ENCODE measurements around the gene TIGD4. TPM values are rescaled to one million over a fixed set of nuclear protein-coding genes. Genes with fewer than 3 reads are reported as not detected.

The TIGD4 gene
- total and polyA plus RNA-seq, 2 of the 13 experiments (the other 11 are each of a cell fraction or from before 2014, with no cell fraction given): 0.15 to 0.62 TPM

- intact Hi-C loops (cut with micrococcal nuclease; ENCODE audit: unreplicated experiment) (no loop called here), in situ Hi-C loops (cut with HindIII; ENCODE audit: extremely low pct_ligation_motif_present, low pct_unique_long_range_greater_than_20kb) (no loop called here)
- BruUV-seq (replicated peaks): no TSS peak
- ATAC-seq: no peak
- Histone ChIP-seq H3K4me3 (replicated peaks in 1 of 3; ENCODE audit: insufficient read depth in 1 of 3, low read depth in 2 of 3, low read length in 3 of 3) (no peak overlapping the region), H3K9me3 (ENCODE audit: low read length) (no peaks in the 10 kb centered on the region), H4K20me1 (ENCODE audit: insufficient read depth, low read length) (no peaks in the 10 kb centered on the region), H3K4me2 (ENCODE audit: low read depth, low read length) (no peak overlapping the region), H3K79me2 (ENCODE audit: insufficient read depth, low read length) (peaks cover 52% of the 10 kb centered on the region), H3K4me1 (ENCODE audit: insufficient read depth, low read length) (no peaks in the 10 kb centered on the region), H3K27ac (ENCODE audit: extremely low read length, insufficient read depth, low read length) (no peak overlapping the region), H3K36me3 (replicated peaks in 1 of 2; ENCODE audit: control insufficient read depth in 1 of 2, insufficient read depth in 2 of 2, low read length in 2 of 2) (no peaks in the 10 kb centered on the region), H3K9ac (ENCODE audit: insufficient read depth, low read depth, low read length) (no peak overlapping the region), H2AFZ (ENCODE audit: low read length) (no peak overlapping the region), H3K27me3 (ENCODE audit: control insufficient read depth in 1 of 2, insufficient read depth in 2 of 2, low read length in 2 of 2) (no peaks in the 10 kb centered on the region)
- POLR2A ChIA-PET: no interaction called here
- CTCF ChIA-PET (ENCODE audit: low intra/inter-chr PET ratio, low total read pairs): no interaction called here
- 98% methylated on average over 3 of the region's 3 CpGs for WGBS (ENCODE audit: low lambda C conversion rate)
- no peak for DNase-seq (ENCODE audit: low spot score)
- FAIRE-seq: no peak
- TF ChIP-seq HCFC1 (IDR thresholded peaks at IDR 0.05; ENCODE audit: low read depth, low read length) (no peak), ZNF646 (CRISPR knock-in tag; IDR thresholded peaks at IDR 0.05) (no peak), ZFP37 (CRISPR knock-in tag; IDR thresholded peaks at IDR 0.05; ENCODE audit: borderline replicate concordance) (no peak), ZNF253 (CRISPR knock-in tag; IDR thresholded peaks at IDR 0.05; ENCODE audit: borderline replicate concordance) (no peak), RELA (CRISPR knock-in tag; IDR thresholded peaks at IDR 0.05) (no peak), CCAR2 (optimal IDR thresholded peaks at IDR 0.05; ENCODE audit: low read depth, low read length) (no peak), TBP (CRISPR knock-in tag; IDR thresholded peaks at IDR 0.05) (no peak), LBX2 (CRISPR knock-in tag; IDR thresholded peaks at IDR 0.05; ENCODE audit: borderline replicate concordance) (no peak), AKNA (CRISPR knock-in tag; IDR thresholded peaks at IDR 0.05; ENCODE audit: borderline replicate concordance) (no peak), ZNF792 (CRISPR knock-in tag; IDR thresholded peaks at IDR 0.05) (no peak), YEATS4 (CRISPR knock-in tag; IDR thresholded peaks at IDR 0.05; ENCODE audit: borderline replicate concordance) (no peak), GLI4 (CRISPR knock-in tag; IDR thresholded peaks at IDR 0.05; ENCODE audit: borderline replicate concordance) (no peak), MAFG (CRISPR knock-in tag; IDR thresholded peaks at IDR 0.05) (no peak)
These were observed 16.4 kb upstream of the TIGD4 start for GRCh38 chr4:152795891-152796290.
